GM12874 (cell line): Measurements from ENCODE around the gene RAB11FIP2.

Experiments used
- CTCF ChIP-seq: IDR thresholded peaks from 2 replicates; pipeline ENCODE4 v1.5.1; 2011; ENCODE audit warnings: low read depth, mild to moderate bottlenecking, control low read depth, low read length, moderate library complexity; ENCODE audit not compliant: insufficient read depth

Gene RAB11FIP2

GRCh38 chr10:118046395-118047156 lies at the start of gene RAB11FIP2:
RAB11FIP2 (minus strand) TSS chr10:118046941; CDS start chr10:118046163, 778 bp downstream.
- 0 out of 2 replicates have a peak, but pooled peaks have one; percentile 23 for TF ChIP-seq CTCF

GRCh38 chr10:118096022-118096421 lies 49.3 kb upstream of the RAB11FIP2 start:
- TF ChIP-seq CTCF, result no peak

GRCh38 chr10:118092209-118092608 lies 45.5 kb upstream of the RAB11FIP2 start:
- no peak for TF ChIP-seq CTCF

- TF ChIP-seq CTCF, result no peak
Observed at GRCh38 chr10:118080817-118081216, 34.1 kb upstream of the RAB11FIP2 start.

GRCh38 chr10:118076705-118077104 lies 30.0 kb upstream of the RAB11FIP2 start:
- no peak for TF ChIP-seq CTCF

- TF ChIP-seq CTCF, result no peak
Observed at GRCh38 chr10:118072840-118073239, 26.1 kb upstream of the RAB11FIP2 start.

GRCh38 chr10:118062798-118063238 lies 16.1 kb upstream of the RAB11FIP2 start:
- no peak for TF ChIP-seq CTCF
